Psoas muscle (tissue), 8 donors: ENCODE data around the gene BAHCC1. TPM values are rescaled to one million over a fixed set of nuclear protein-coding genes. Genes with fewer than 3 reads are reported as not detected.

ENCODE experiments used
- ATAC-seq, 4 donors: fragments of 200-7000 bp; cut with Tn5 transposase; one replicate each; pipeline ENCODE4 v1.9.1; 2020; ENCODE audit warnings: moderate library complexity in 3 of 4, mild to moderate bottlenecking in 2 of 4
- DNase-seq, 2 donors: peaks; one replicate each; pipeline ENCODE4 v3.0.0-alpha.2; 2020
- H3K27ac ChIP-seq: fragments of 200-600 bp; one replicate; pipeline ENCODE4 v1.8.0; 2022
- H3K27me3 ChIP-seq, 3 donors: fragments of 200-600 bp in 1 of 3; one replicate each; pipeline versions ENCODE4 v1.6.1 to v1.8.0; 2013 to 2022; ENCODE audit warnings: low read length in 2 of 3, mild to moderate bottlenecking in 2 of 3, moderate library complexity in 1 of 3; ENCODE audit not compliant: insufficient read depth in 3 of 3
- H3K36me3 ChIP-seq, 2 donors: fragments of 200-600 bp in 1 of 2; one replicate each; pipeline versions ENCODE4 v1.6.1 to v1.8.0; 2013 to 2022; ENCODE audit warnings: low read depth in 1 of 2, mild to moderate bottlenecking in 1 of 2, moderate library complexity in 1 of 2; ENCODE audit not compliant: insufficient read depth in 1 of 2
- H3K4me1 ChIP-seq: fragments of 200-600 bp; one replicate; pipeline ENCODE4 v1.8.0; 2022
- H3K4me3 ChIP-seq: fragments of 200-600 bp; one replicate; pipeline ENCODE4 v1.8.0; 2022; ENCODE audit warnings: mild to moderate bottlenecking
- H3K9me3 ChIP-seq: fragments of 200-600 bp; one replicate; pipeline ENCODE4 v1.8.0; 2022
- CTCF ChIP-seq: fragments of 200-600 bp; IDR thresholded peaks from one replicate; pipeline ENCODE4 v1.8.0; 2022; ENCODE audit warnings: antibody characterized with exemption
- WGBS, 3 donors: extraction: QIAGEN DNeasy Blood & Tissue Kit; methylation state at CpG; one replicate each; pipeline versions ENCODE4 v1.1.6 to v1.1.7; 2013; 5-methylcytosine and 5-hydroxymethylcytosine counted together
- intact Hi-C, 2 donors: fragments of 100-400 bp; cut with DNase I; formaldehyde crosslinking; loops; one replicate each; pipeline versions ENCODE4 v1.11.0 to v1.14.2; 2022
- polyA plus RNA-seq, 3 donors: library from polyadenylated mRNA; stranded (reverse); fragments of 200-250 nt; gene quantifications; one replicate each; pipeline ENCODE4 v1.2.3, GENCODE V29; 2013
- total RNA-seq, 4 donors: library from RNA; stranded (reverse); fragmentation: NEBNext Ultra II Directional in 2 of 4; extraction: Animal tissue kit (Norgen Biotek cat#: 25700) in 2 of 4; gene quantifications; one replicate each; pipeline versions ENCODE4 v1.2.1 to v1.2.4, GENCODE V29; 2021 to 2023
- donor health status: healthy with polysubstance abuse.
- donor health status: DM: no; HTN: no; CAD: no; lungs with moderate emphysema.
- donor health status: Bipolar disorder and iron deficiency.
- donor health status: healthy.
- donor health status: DM: yes; HTN: yes; CAD: no.
- donor health status: DM: no; HTN: no; CAD: no.
- donor health status: DM: no; HTN: no; CAD: no.
- donor health status: DM: yes; HTN: yes; CAD: no.

The BAHCC1 gene
- total and polyA plus RNA-seq, 7 donors: 2.8 to 10.7 (median 6.6) TPM

GRCh38 chr17:81453712-81454111 is 58.5 kb downstream of the BAHCC1 start:
- H3K4me1 ChIP-seq: no peaks in the 10 kb centered on the region
- H3K27me3 ChIP-seq: no peaks in the 10 kb centered on the region
- no peak overlapping the region for H3K27ac ChIP-seq
- no peaks in the 10 kb centered on the region for H3K9me3 ChIP-seq
- no peak for ATAC-seq
- WGBS, 3 donors: 68 to 80% (median 76%) methylated on average over 3 to 7 of the region's 7 CpGs
- TF ChIP-seq CTCF: no peak
- H3K4me3 ChIP-seq: no peak overlapping the region
- DNase-seq: no peak
- H3K36me3 ChIP-seq: no peaks in the 10 kb centered on the region
- intact Hi-C loops: no loop called here

GRCh38 chr17:81454473-81454872 is 59.2 kb downstream of the BAHCC1 start:
- no peak for TF ChIP-seq CTCF
- no peaks in the 10 kb centered on the region for H3K27me3 ChIP-seq
- no peak overlapping the region for H3K4me3 ChIP-seq
- 75 to 93% (median 86%) methylated on average over 10 to 13 of the region's 13 CpGs for WGBS, 3 donors
- H3K9me3 ChIP-seq: no peaks in the 10 kb centered on the region
- ATAC-seq: no peak
- peaks cover 0 to 6% of the 10 kb centered on the region in 2 donors for H3K36me3 ChIP-seq
- DNase-seq: no peak
- no peaks in the 10 kb centered on the region for H3K4me1 ChIP-seq
- no peak overlapping the region for H3K27ac ChIP-seq
- intact Hi-C loops: no loop called here

GRCh38 chr17:81455387-81455786 is 60.1 kb downstream of the BAHCC1 start:
- WGBS, 3 donors: 93 to 96% (median 94%) methylated on average over 14 to 18 of the region's 18 CpGs
- intact Hi-C loops: no loop called here
- Histone ChIP-seq H3K27me3 (no peaks in the 10 kb centered on the region), H3K36me3 (peaks cover 0 to 6% of the 10 kb centered on the region in 2 donors), H3K9me3 (no peaks in the 10 kb centered on the region), H3K27ac (no peak overlapping the region), H3K4me1 (no peaks in the 10 kb centered on the region), H3K4me3 (no peak overlapping the region)
- no peak for ATAC-seq
- no peak for DNase-seq
- no peak for TF ChIP-seq CTCF

- ATAC-seq (no peak), DNase-seq (no peak)
- H3K36me3 ChIP-seq: peaks cover 0 to 6% of the 10 kb centered on the region in 2 donors
- H3K27me3 ChIP-seq: no peaks in the 10 kb centered on the region
- no peak overlapping the region for H3K4me3 ChIP-seq
- no peaks in the 10 kb centered on the region for H3K9me3 ChIP-seq
- intact Hi-C loops: no loop called here
- no peak for TF ChIP-seq CTCF
- no peak overlapping the region for H3K27ac ChIP-seq
- 86 to 92% (median 91%) methylated on average over 15 of the region's 15 CpGs for WGBS, 3 donors
- H3K4me1 ChIP-seq: no peaks in the 10 kb centered on the region
Observed at GRCh38 chr17:81456091-81456490, 60.8 kb downstream of the BAHCC1 start.

- no peaks in the 10 kb centered on the region for H3K27me3 ChIP-seq
- DNase-seq (no peak), ATAC-seq (no peak)
- no peak for TF ChIP-seq CTCF
- no peaks in the 10 kb centered on the region for H3K4me1 ChIP-seq
- H3K27ac ChIP-seq: no peak overlapping the region
- no peak overlapping the region for H3K4me3 ChIP-seq
- intact Hi-C loops: no loop called here
- 69 to 84% (median 72%) methylated on average over 5 to 7 of the region's 7 CpGs for WGBS, 3 donors
- no peaks in the 10 kb centered on the region for H3K9me3 ChIP-seq
- peaks cover 0 to 9% of the 10 kb centered on the region in 2 donors for H3K36me3 ChIP-seq
Observed at GRCh38 chr17:81456798-81457197, 61.5 kb downstream of the BAHCC1 start.
